WTC11 (cell line): ENCODE data around the gene NDUFA1.

Experiments
- ATF1 ChIP-seq: sonication (generic); formaldehyde crosslinking; IDR thresholded peaks from 2 replicates; pipeline ENCODE4 v1.8.1; 2023; ENCODE audit warnings: mild to moderate bottlenecking, moderate library complexity, missing genetic modification reagents
- CTCF ChIP-seq: fragments of 200-600 bp; IDR thresholded peaks from 2 replicates; pipeline ENCODE4 v1.8.0; 2022; ENCODE audit warnings: antibody characterized with exemption
- GABPB1 ChIP-seq: sonication (generic); formaldehyde crosslinking; IDR thresholded peaks from 2 replicates; pipeline ENCODE4 v1.8.1; 2023; ENCODE audit warnings: mild to moderate bottlenecking, missing genetic modification reagents
- NFE2L1 ChIP-seq: sonication (generic); formaldehyde crosslinking; IDR thresholded peaks from 2 replicates; pipeline ENCODE4 v1.8.1; 2023; ENCODE audit warnings: missing genetic modification reagents
- NFYB ChIP-seq: sonication (generic); formaldehyde crosslinking; conservative IDR thresholded peaks from 2 replicates; pipeline ENCODE4 v1.8.0; 2022; ENCODE audit warnings: low read depth, missing genetic modification reagents
- SP1 ChIP-seq: sonication (generic); formaldehyde crosslinking; conservative IDR thresholded peaks from 2 replicates; pipeline ENCODE4 v1.8.1; 2022; ENCODE audit warnings: missing genetic modification reagents
- TEAD1 ChIP-seq: sonication (generic); formaldehyde crosslinking; IDR thresholded peaks from 2 replicates; pipeline ENCODE4 v1.8.0; 2022; ENCODE audit warnings: mild to moderate bottlenecking, missing genetic modification reagents
- ZNF416 ChIP-seq: fragments of 250-450 bp; sonication (Bioruptor Pico); IDR thresholded peaks from 2 replicates; pipeline ENCODE4 v1.9.0; 2021; ENCODE audit warnings: mild to moderate bottlenecking, inconsistent platforms
- TF ChIP-seq, protein P1 (sequence below): fragments of 250-450 bp; sonication (Bioruptor Pico); IDR thresholded peaks from 2 replicates; pipeline ENCODE4 v1.9.0; 2021; ENCODE audit warnings: mild to moderate bottlenecking
- TF ChIP-seq, protein P2 (sequence below): sonication (generic); formaldehyde crosslinking; IDR thresholded peaks from 2 replicates; pipeline ENCODE4 v1.8.0; 2022; ENCODE audit warnings: mild to moderate bottlenecking, missing genetic modification reagents
- TF ChIP-seq, protein P3 (sequence below): sonication (generic); formaldehyde crosslinking; IDR thresholded peaks from 2 replicates; pipeline ENCODE4 v1.8.1; 2022; ENCODE audit warnings: low read depth, missing genetic modification reagents, borderline replicate concordance
- TF ChIP-seq, protein P4 (sequence below): sonication (generic); formaldehyde crosslinking; IDR thresholded peaks from 2 replicates; pipeline ENCODE4 v1.8.0; 2022; ENCODE audit warnings: missing genetic modification reagents

GRCh38 chrX:119871245-119871598 is 410 bp upstream of the NDUFA1 start:
- TF ChIP-seq CTCF (no peak), SP1 (CRISPR knock-in tag) (no peak), TEAD1 (no peak), NFYB (CRISPR knock-in tag) (no peak), GABPB1 (no peak), NFE2L1 (no peak), ATF1 (no peak), ZNF416 (CRISPR knock-in tag) (no peak)
- TF ChIP-seq, protein P1, sequence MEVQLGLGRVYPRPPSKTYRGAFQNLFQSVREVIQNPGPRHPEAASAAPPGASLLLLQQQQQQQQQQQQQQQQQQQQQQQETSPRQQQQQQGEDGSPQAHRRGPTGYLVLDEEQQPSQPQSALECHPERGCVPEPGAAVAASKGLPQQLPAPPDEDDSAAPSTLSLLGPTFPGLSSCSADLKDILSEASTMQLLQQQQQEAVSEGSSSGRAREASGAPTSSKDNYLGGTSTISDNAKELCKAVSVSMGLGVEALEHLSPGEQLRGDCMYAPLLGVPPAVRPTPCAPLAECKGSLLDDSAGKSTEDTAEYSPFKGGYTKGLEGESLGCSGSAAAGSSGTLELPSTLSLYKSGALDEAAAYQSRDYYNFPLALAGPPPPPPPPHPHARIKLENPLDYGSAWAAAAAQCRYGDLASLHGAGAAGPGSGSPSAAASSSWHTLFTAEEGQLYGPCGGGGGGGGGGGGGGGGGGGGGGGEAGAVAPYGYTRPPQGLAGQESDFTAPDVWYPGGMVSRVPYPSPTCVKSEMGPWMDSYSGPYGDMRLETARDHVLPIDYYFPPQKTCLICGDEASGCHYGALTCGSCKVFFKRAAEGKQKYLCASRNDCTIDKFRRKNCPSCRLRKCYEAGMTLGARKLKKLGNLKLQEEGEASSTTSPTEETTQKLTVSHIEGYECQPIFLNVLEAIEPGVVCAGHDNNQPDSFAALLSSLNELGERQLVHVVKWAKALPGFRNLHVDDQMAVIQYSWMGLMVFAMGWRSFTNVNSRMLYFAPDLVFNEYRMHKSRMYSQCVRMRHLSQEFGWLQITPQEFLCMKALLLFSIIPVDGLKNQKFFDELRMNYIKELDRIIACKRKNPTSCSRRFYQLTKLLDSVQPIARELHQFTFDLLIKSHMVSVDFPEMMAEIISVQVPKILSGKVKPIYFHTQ (CRISPR knock-in tag) = no peak
- TF ChIP-seq, protein P2, sequence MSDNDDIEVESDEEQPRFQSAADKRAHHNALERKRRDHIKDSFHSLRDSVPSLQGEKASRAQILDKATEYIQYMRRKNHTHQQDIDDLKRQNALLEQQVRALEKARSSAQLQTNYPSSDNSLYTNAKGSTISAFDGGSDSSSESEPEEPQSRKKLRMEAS (CRISPR knock-in tag) = no peak
- TF ChIP-seq, protein P3, sequence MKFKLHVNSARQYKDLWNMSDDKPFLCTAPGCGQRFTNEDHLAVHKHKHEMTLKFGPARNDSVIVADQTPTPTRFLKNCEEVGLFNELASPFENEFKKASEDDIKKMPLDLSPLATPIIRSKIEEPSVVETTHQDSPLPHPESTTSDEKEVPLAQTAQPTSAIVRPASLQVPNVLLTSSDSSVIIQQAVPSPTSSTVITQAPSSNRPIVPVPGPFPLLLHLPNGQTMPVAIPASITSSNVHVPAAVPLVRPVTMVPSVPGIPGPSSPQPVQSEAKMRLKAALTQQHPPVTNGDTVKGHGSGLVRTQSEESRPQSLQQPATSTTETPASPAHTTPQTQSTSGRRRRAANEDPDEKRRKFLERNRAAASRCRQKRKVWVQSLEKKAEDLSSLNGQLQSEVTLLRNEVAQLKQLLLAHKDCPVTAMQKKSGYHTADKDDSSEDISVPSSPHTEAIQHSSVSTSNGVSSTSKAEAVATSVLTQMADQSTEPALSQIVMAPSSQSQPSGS (CRISPR knock-in tag) = no peak
- TF ChIP-seq, protein P4, sequence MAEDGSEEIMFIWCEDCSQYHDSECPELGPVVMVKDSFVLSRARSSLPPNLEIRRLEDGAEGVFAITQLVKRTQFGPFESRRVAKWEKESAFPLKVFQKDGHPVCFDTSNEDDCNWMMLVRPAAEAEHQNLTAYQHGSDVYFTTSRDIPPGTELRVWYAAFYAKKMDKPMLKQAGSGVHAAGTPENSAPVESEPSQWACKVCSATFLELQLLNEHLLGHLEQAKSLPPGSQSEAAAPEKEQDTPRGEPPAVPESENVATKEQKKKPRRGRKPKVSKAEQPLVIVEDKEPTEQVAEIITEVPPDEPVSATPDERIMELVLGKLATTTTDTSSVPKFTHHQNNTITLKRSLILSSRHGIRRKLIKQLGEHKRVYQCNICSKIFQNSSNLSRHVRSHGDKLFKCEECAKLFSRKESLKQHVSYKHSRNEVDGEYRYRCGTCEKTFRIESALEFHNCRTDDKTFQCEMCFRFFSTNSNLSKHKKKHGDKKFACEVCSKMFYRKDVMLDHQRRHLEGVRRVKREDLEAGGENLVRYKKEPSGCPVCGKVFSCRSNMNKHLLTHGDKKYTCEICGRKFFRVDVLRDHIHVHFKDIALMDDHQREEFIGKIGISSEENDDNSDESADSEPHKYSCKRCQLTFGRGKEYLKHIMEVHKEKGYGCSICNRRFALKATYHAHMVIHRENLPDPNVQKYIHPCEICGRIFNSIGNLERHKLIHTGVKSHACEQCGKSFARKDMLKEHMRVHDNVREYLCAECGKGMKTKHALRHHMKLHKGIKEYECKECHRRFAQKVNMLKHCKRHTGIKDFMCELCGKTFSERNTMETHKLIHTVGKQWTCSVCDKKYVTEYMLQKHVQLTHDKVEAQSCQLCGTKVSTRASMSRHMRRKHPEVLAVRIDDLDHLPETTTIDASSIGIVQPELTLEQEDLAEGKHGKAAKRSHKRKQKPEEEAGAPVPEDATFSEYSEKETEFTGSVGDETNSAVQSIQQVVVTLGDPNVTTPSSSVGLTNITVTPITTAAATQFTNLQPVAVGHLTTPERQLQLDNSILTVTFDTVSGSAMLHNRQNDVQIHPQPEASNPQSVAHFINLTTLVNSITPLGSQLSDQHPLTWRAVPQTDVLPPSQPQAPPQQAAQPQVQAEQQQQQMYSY (CRISPR knock-in tag) = no peak
